Measurements from ENCODE around the gene SNRNP70.

GRCh38 chr19:49094505-49095482, 9.5 kb downstream of the SNRNP70 start:
- TF ChIP-seq ATF7 (IDR thresholded peaks at IDR 0.05): no peak
- no peak for TF ChIP-seq ATF7 (CRISPR knock-in tag; IDR thresholded peaks at IDR 0.05)
- no peak for TF ChIP-seq MBNL3 (CRISPR knock-in tag; conservative IDR thresholded peaks at IDR 0.05)
- TF ChIP-seq ATF2 (CRISPR knock-in tag; IDR thresholded peaks at IDR 0.05): no peak
- TF ChIP-seq NR2F6 (IDR thresholded peaks at IDR 0.05): no peak
- no peak for TF ChIP-seq NR2F6 (CRISPR knock-in tag; IDR thresholded peaks at IDR 0.05)
